ENCODE data around the gene CCL4L2. TPM values are rescaled to one million over a fixed set of nuclear protein-coding genes. Genes with fewer than 3 reads are reported as not detected.
A peak's percentile ranks its signal among the peaks of the same experiment; 100 is the strongest.
"Not testable (repeated sequence)": the region's sequence is repeated elsewhere in the genome, so short reads cannot be mapped to it uniquely, and the experiment has no call there.

The CCL4L2 gene
- 6.9 TPM for polyA plus RNA-seq
- long read RNA-seq, donor 1 = 0 reads
- long read RNA-seq, donor 2 = 0 reads
- long read RNA-seq, donor 3 = 0 reads
- long read RNA-seq, donor 4 = 0 reads
- long read RNA-seq, donor 5 = 0 reads
- long read RNA-seq, donor 6, partial matches to known transcripts = 0 of 1 reads
- long read RNA-seq, donor 6, other reads (novel, unspliced or antisense) = 0 of 1 reads
- long read RNA-seq, donor 7, partial matches to known transcripts = 0 of 1 reads
- long read RNA-seq, donor 7, other reads (novel, unspliced or antisense) = 0 of 1 reads
- long read RNA-seq, donor 8, partial matches to known transcripts = 0 of 1 reads
- long read RNA-seq, donor 8, other reads (novel, unspliced or antisense) = 0 of 1 reads
- long read RNA-seq, donor 9 = 0 reads
- long read RNA-seq, donor 10 = 0 reads
- long read RNA-seq, donor 11 = 0 reads

- WGBS (ENCODE audit: insufficient coverage, low lambda C conversion rate) = 80% methylated on average over 3 of the region's 7 CpGs
- H3K36me3 ChIP-seq (ENCODE audit: control insufficient read depth, insufficient read depth, low read length); H3K27ac ChIP-seq (ENCODE audit: low read length); H3K4me1 ChIP-seq (ENCODE audit: control insufficient read depth, insufficient read depth, low read length); H3K27me3 ChIP-seq (ENCODE audit: control insufficient read depth, insufficient read depth, low read length); H3K9me3 ChIP-seq (ENCODE audit: control insufficient read depth, low read depth, low read length); H3K4me3 ChIP-seq (ENCODE audit: low read length); DNase-seq: not testable (repeated sequence)
Measured at GRCh38 chr17:36210439-36211211, at the start of gene CCL4L2. CCL4L2 (plus strand) TSS chr17:36211063.

GRCh38 chr17:36168836-36169235, 42.0 kb upstream of the CCL4L2 start:
- H3K36me3 ChIP-seq (ENCODE audit: control insufficient read depth, insufficient read depth, low read length); DNase-seq; H3K4me1 ChIP-seq (ENCODE audit: control insufficient read depth, insufficient read depth, low read length); H3K27me3 ChIP-seq (ENCODE audit: control insufficient read depth, insufficient read depth, low read length); H3K4me3 ChIP-seq (ENCODE audit: low read length); H3K27ac ChIP-seq (ENCODE audit: low read length); H3K9me3 ChIP-seq (ENCODE audit: control insufficient read depth, low read depth, low read length): not testable (repeated sequence)
- no CpG with 5 or more reads among the region's 8 CpGs for WGBS (ENCODE audit: insufficient coverage, low lambda C conversion rate)

GRCh38 chr17:36176536-36176935, 34.3 kb upstream of the CCL4L2 start, which contains the start of gene TBC1D3B:
TBC1D3B (minus strand) TSS chr17:36176636; CDS start chr17:36175050, 1,586 bp downstream.
- H3K9me3 ChIP-seq (ENCODE audit: control insufficient read depth, low read depth, low read length); H3K4me1 ChIP-seq (ENCODE audit: control insufficient read depth, insufficient read depth, low read length); H3K27ac ChIP-seq (ENCODE audit: low read length); H3K27me3 ChIP-seq (ENCODE audit: control insufficient read depth, insufficient read depth, low read length); H3K36me3 ChIP-seq (ENCODE audit: control insufficient read depth, insufficient read depth, low read length); DNase-seq; H3K4me3 ChIP-seq (ENCODE audit: low read length): not testable (repeated sequence)
- WGBS (ENCODE audit: insufficient coverage, low lambda C conversion rate) = no CpG with 5 or more reads among the region's 11 CpGs

- not testable (repeated sequence) for H3K9me3 ChIP-seq (ENCODE audit: control insufficient read depth, low read depth, low read length); H3K4me3 ChIP-seq (ENCODE audit: low read length); H3K36me3 ChIP-seq (ENCODE audit: control insufficient read depth, insufficient read depth, low read length); H3K27ac ChIP-seq (ENCODE audit: low read length); H3K4me1 ChIP-seq (ENCODE audit: control insufficient read depth, insufficient read depth, low read length)
- 100% methylated on average over 1 of the region's 6 CpGs for WGBS (ENCODE audit: insufficient coverage, low lambda C conversion rate)
- DNase-seq = peak in 1 of 2 donors; percentile 3
- peaks cover 15% of the 10 kb centered on the region for H3K27me3 ChIP-seq (ENCODE audit: control insufficient read depth, insufficient read depth, low read length)
Measured at GRCh38 chr17:36181446-36182175, 29.3 kb upstream of the CCL4L2 start.

GRCh38 chr17:36182176-36183000, 28.5 kb upstream of the CCL4L2 start:
- H3K27me3 ChIP-seq (ENCODE audit: control insufficient read depth, insufficient read depth, low read length) = peaks cover 15% of the 10 kb centered on the region
- DNase-seq = no peak
- H3K36me3 ChIP-seq (ENCODE audit: control insufficient read depth, insufficient read depth, low read length) = no peaks in the 10 kb centered on the region
- H3K9me3 ChIP-seq (ENCODE audit: control insufficient read depth, low read depth, low read length) = peaks cover 3% of the 10 kb centered on the region
- peak overlapping the region; percentile 42 for H3K4me3 ChIP-seq (ENCODE audit: low read length)
- H3K4me1 ChIP-seq (ENCODE audit: control insufficient read depth, insufficient read depth, low read length) = no peaks in the 10 kb centered on the region
- WGBS (ENCODE audit: insufficient coverage, low lambda C conversion rate) = 67% methylated on average over 3 of the region's 48 CpGs
- H3K27ac ChIP-seq (ENCODE audit: low read length) = no peak overlapping the region

GRCh38 chr17:36183001-36183971, 27.6 kb upstream of the CCL4L2 start:
- Histone ChIP-seq H3K4me1 (ENCODE audit: control insufficient read depth, insufficient read depth, low read length) (no peaks in the 10 kb centered on the region), H3K4me3 (ENCODE audit: low read length) (peak overlapping the region; percentile 42), H3K36me3 (ENCODE audit: control insufficient read depth, insufficient read depth, low read length) (no peaks in the 10 kb centered on the region), H3K27me3 (ENCODE audit: control insufficient read depth, insufficient read depth, low read length) (peaks cover 15% of the 10 kb centered on the region), H3K9me3 (ENCODE audit: control insufficient read depth, low read depth, low read length) (peaks cover 3% of the 10 kb centered on the region), H3K27ac (ENCODE audit: low read length) (no peak overlapping the region)
- WGBS (ENCODE audit: insufficient coverage, low lambda C conversion rate) = no CpG with 5 or more reads among the region's 76 CpGs
- DNase-seq = peak in 1 of 2 donors; percentile 88

- no peaks in the 10 kb centered on the region for H3K4me1 ChIP-seq (ENCODE audit: control insufficient read depth, insufficient read depth, low read length)
- H3K4me3 ChIP-seq (ENCODE audit: low read length) = peak overlapping the region; percentile 1
- H3K9me3 ChIP-seq (ENCODE audit: control insufficient read depth, low read depth, low read length) = peaks cover 3% of the 10 kb centered on the region
- H3K27ac ChIP-seq (ENCODE audit: low read length) = no peak overlapping the region
- H3K36me3 ChIP-seq (ENCODE audit: control insufficient read depth, insufficient read depth, low read length) = no peaks in the 10 kb centered on the region
- DNase-seq = no peak
- WGBS (ENCODE audit: insufficient coverage, low lambda C conversion rate) = 83% methylated on average over 4 of the region's 12 CpGs
- H3K27me3 ChIP-seq (ENCODE audit: control insufficient read depth, insufficient read depth, low read length) = peaks cover 15% of the 10 kb centered on the region
Measured at GRCh38 chr17:36184023-36184765, 26.7 kb upstream of the CCL4L2 start.

- Histone ChIP-seq H3K4me3 (ENCODE audit: low read length) (no peak overlapping the region), H3K27ac (ENCODE audit: low read length) (no peak overlapping the region)
- 9% methylated on average over 1 of the region's 2 CpGs for WGBS (ENCODE audit: insufficient coverage, low lambda C conversion rate)
Measured at GRCh38 chr17:36185416-36185815, 25.4 kb upstream of the CCL4L2 start.

More at GRCh38 chr17:36185416-36185815, 25.4 kb upstream of the CCL4L2 start:
- Histone ChIP-seq H3K27me3 (ENCODE audit: control insufficient read depth, insufficient read depth, low read length) (peaks cover 15% of the 10 kb centered on the region), H3K36me3 (ENCODE audit: control insufficient read depth, insufficient read depth, low read length) (no peaks in the 10 kb centered on the region), H3K4me1 (ENCODE audit: control insufficient read depth, insufficient read depth, low read length) (no peaks in the 10 kb centered on the region), H3K9me3 (ENCODE audit: control insufficient read depth, low read depth, low read length) (peaks cover 3% of the 10 kb centered on the region)
- no peak for DNase-seq

Data from large intestine (tissue), 12 donors.